Neural cell (in vitro differentiated cells): ENCODE data around the gene PIK3R1. TPM values are rescaled to one million over a fixed set of nuclear protein-coding genes. Genes with fewer than 3 reads are reported as not detected.

Experiments used
- H2AFZ ChIP-seq: fragments of 200-600, 300-800 bp; sonication (generic), shearing (Covaris generic); 2 replicates; pipeline ENCODE4 v1.6.0; 2014; ENCODE audit warnings: low read depth, mild to moderate bottlenecking, antibody characterized with exemption, low read length, moderate library complexity
- H3F3A ChIP-seq: fragments of 200-600 bp; shearing (Covaris generic); 2 replicates; pipeline ENCODE4 v1.6.1; 2016; ENCODE audit warnings: mild to moderate bottlenecking, moderate library complexity, mixed read lengths, antibody characterized with exemption, low read length; ENCODE audit not compliant: insufficient read depth, poor library complexity, severe bottlenecking
- H3K27ac ChIP-seq: fragments of 200-600, 300-800 bp; sonication (generic), shearing (Covaris generic); 2 replicates; pipeline ENCODE4 v1.5.1; 2014; ENCODE audit warnings: mild to moderate bottlenecking, low read length, moderate library complexity
- H3K27me3 ChIP-seq: fragments of 300-800, 200-600 bp; sonication (generic), shearing (Covaris generic); 2 replicates; pipeline ENCODE4 v1.6.0; 2014; ENCODE audit warnings: mild to moderate bottlenecking, low read depth, low read length, moderate library complexity; ENCODE audit not compliant: insufficient read depth
- H3K36me3 ChIP-seq: fragments of 300-800, 200-600 bp; sonication (generic), shearing (Covaris generic); 2 replicates; pipeline ENCODE4 v1.5.1; 2014; ENCODE audit warnings: mild to moderate bottlenecking, antibody characterized with exemption, low read length, moderate library complexity; ENCODE audit not compliant: insufficient read depth
- H3K4me2 ChIP-seq: fragments of 300-800, 200-600 bp; sonication (generic), shearing (Covaris generic); 2 replicates; pipeline ENCODE4 v1.6.0; 2014; ENCODE audit warnings: mild to moderate bottlenecking, low read length
- H3K4me3 ChIP-seq: fragments of 300-800, 200-600 bp; sonication (generic), shearing (Covaris generic); 2 replicates; pipeline ENCODE4 v1.5.1; 2014; ENCODE audit warnings: mild to moderate bottlenecking, low read length, moderate library complexity
- H3K79me2 ChIP-seq: fragments of 200-600 bp; shearing (Covaris generic); replicated peaks from 2 replicates; pipeline ENCODE4 v1.6.0; 2014; ENCODE audit warnings: mild to moderate bottlenecking, low read length, moderate library complexity; ENCODE audit not compliant: insufficient read depth
- H3K9ac ChIP-seq: fragments of 300-800, 200-600 bp; sonication (generic), shearing (Covaris generic); 2 replicates; pipeline ENCODE4 v1.6.1; 2016; ENCODE audit warnings: mild to moderate bottlenecking, low read length, mixed read lengths
- H3K9me2 ChIP-seq: fragments of 200-600 bp; shearing (Covaris generic); 2 replicates; pipeline ENCODE4 v1.6.1; 2016; ENCODE audit warnings: mild to moderate bottlenecking, low read length, mixed read lengths; ENCODE audit not compliant: insufficient read depth
- H3K9me3 ChIP-seq: fragments of 200-600, 300-800 bp; sonication (generic), shearing (Covaris generic); 2 replicates; pipeline ENCODE4 v1.6.1; 2016; ENCODE audit warnings: mild to moderate bottlenecking, mixed run types, low read length, moderate library complexity, mixed read lengths
- H4K20me1 ChIP-seq: fragments of 200-600 bp; shearing (Covaris generic); 2 replicates; pipeline ENCODE4 v1.6.1; 2016; ENCODE audit warnings: mild to moderate bottlenecking, mixed run types; ENCODE audit not compliant: insufficient read depth
- EP300 ChIP-seq: fragments of 450-650 bp; conservative IDR thresholded peaks from 2 replicates; pipeline ENCODE4 v1.6.1; 2014; ENCODE audit warnings: antibody characterized with exemption, mild to moderate bottlenecking, moderate library complexity; ENCODE audit not compliant: poor library complexity, severe bottlenecking
- EZH2 ChIP-seq: fragments of 200-600, 300-800 bp; shearing (Covaris generic), sonication (generic); IDR thresholded peaks from 2 replicates; pipeline ENCODE4 v1.6.1; 2014; ENCODE audit warnings: antibody characterized with exemption, low read length, borderline replicate concordance, mild to moderate bottlenecking; ENCODE audit not compliant: insufficient read depth, poor library complexity, severe bottlenecking
- MXI1 ChIP-seq: fragments of 450-650 bp; conservative IDR thresholded peaks from 2 replicates; pipeline ENCODE4 v1.6.1; 2014; ENCODE audit warnings: antibody characterized with exemption, mild to moderate bottlenecking; ENCODE audit not compliant: poor library complexity, severe bottlenecking
- POLR2AphosphoS5 ChIP-seq: IDR thresholded peaks from 2 replicates; pipeline ENCODE4 v1.6.1; 2012
- RAD21 ChIP-seq: fragments of 450-650 bp; conservative IDR thresholded peaks from 2 replicates; pipeline ENCODE4 v1.6.1; 2014; ENCODE audit warnings: antibody characterized with exemption, mild to moderate bottlenecking, moderate library complexity
- SMC3 ChIP-seq: fragments of 450-650 bp; conservative IDR thresholded peaks from 2 replicates; pipeline ENCODE4 v1.6.1; 2014; ENCODE audit warnings: antibody characterized with exemption, mild to moderate bottlenecking, moderate library complexity; ENCODE audit not compliant: poor library complexity
- TAF1 ChIP-seq: IDR thresholded peaks from 2 replicates; pipeline ENCODE4 v1.6.1; 2012; ENCODE audit warnings: low read depth
- polyA plus RNA-seq: library from polyadenylated mRNA; depleted of rRNA; stranded (reverse); fragments of >200 nt; gene quantifications from 2 replicates; pipeline ENCODE4 v1.2.3, GENCODE V29; 2014
- TF ChIP-seq, protein P1 (sequence below): IDR thresholded peaks from 2 replicates; pipeline ENCODE4 v1.6.1; 2012; ENCODE audit warnings: borderline replicate concordance
- TF ChIP-seq, protein P2 (sequence below): fragments of 450-650 bp; IDR thresholded peaks from 2 replicates; pipeline ENCODE4 v1.5.1; 2014; ENCODE audit warnings: antibody characterized with exemption, mild to moderate bottlenecking, moderate library complexity; ENCODE audit not compliant: poor library complexity, severe bottlenecking

Gene PIK3R1
- polyA plus RNA-seq, 1 donor from 2014 or later, result 41.9 TPM

DNA sequence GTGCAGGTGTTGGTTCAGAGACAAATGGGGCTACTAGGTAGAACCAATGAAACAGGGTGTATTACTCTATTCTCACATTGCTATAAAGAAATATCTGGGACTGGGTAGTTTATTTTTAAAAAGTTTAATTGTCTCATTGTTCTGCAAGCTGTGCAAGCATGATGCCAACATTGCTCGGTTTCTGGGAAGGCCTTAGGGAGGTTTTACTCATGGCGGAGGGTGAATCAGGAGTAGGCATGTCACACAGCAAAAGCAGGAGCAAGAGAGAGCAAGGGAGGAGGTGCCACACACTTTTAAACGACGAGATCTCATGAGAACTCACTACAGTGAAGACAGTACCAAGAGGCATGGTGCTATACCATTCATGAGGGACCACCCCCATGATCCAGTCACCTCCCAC, 134.6 kb downstream of the PIK3R1 start:
- no peak overlapping the region for H2AFZ ChIP-seq
- no peaks in the 10 kb centered on the region for H3K9me3 ChIP-seq
- no peak overlapping the region for H3K27ac ChIP-seq
- no peaks in the 10 kb centered on the region for H3K36me3 ChIP-seq
- no peak overlapping the region for H3K9ac ChIP-seq
- H3K79me2 ChIP-seq, result no peaks in the 10 kb centered on the region
- no peaks in the 10 kb centered on the region for H3K9me2 ChIP-seq
- no peak overlapping the region for H3K4me3 ChIP-seq
- TF ChIP-seq EP300 (no peak), MXI1 (no peak), SMC3 (no peak), RAD21 (no peak), POLR2AphosphoS5 (no peak), TAF1 (no peak), EZH2 (no peak)
- TF ChIP-seq, protein P1, sequence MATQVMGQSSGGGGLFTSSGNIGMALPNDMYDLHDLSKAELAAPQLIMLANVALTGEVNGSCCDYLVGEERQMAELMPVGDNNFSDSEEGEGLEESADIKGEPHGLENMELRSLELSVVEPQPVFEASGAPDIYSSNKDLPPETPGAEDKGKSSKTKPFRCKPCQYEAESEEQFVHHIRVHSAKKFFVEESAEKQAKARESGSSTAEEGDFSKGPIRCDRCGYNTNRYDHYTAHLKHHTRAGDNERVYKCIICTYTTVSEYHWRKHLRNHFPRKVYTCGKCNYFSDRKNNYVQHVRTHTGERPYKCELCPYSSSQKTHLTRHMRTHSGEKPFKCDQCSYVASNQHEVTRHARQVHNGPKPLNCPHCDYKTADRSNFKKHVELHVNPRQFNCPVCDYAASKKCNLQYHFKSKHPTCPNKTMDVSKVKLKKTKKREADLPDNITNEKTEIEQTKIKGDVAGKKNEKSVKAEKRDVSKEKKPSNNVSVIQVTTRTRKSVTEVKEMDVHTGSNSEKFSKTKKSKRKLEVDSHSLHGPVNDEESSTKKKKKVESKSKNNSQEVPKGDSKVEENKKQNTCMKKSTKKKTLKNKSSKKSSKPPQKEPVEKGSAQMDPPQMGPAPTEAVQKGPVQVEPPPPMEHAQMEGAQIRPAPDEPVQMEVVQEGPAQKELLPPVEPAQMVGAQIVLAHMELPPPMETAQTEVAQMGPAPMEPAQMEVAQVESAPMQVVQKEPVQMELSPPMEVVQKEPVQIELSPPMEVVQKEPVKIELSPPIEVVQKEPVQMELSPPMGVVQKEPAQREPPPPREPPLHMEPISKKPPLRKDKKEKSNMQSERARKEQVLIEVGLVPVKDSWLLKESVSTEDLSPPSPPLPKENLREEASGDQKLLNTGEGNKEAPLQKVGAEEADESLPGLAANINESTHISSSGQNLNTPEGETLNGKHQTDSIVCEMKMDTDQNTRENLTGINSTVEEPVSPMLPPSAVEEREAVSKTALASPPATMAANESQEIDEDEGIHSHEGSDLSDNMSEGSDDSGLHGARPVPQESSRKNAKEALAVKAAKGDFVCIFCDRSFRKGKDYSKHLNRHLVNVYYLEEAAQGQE, result no peak
- TF ChIP-seq, protein P2, sequence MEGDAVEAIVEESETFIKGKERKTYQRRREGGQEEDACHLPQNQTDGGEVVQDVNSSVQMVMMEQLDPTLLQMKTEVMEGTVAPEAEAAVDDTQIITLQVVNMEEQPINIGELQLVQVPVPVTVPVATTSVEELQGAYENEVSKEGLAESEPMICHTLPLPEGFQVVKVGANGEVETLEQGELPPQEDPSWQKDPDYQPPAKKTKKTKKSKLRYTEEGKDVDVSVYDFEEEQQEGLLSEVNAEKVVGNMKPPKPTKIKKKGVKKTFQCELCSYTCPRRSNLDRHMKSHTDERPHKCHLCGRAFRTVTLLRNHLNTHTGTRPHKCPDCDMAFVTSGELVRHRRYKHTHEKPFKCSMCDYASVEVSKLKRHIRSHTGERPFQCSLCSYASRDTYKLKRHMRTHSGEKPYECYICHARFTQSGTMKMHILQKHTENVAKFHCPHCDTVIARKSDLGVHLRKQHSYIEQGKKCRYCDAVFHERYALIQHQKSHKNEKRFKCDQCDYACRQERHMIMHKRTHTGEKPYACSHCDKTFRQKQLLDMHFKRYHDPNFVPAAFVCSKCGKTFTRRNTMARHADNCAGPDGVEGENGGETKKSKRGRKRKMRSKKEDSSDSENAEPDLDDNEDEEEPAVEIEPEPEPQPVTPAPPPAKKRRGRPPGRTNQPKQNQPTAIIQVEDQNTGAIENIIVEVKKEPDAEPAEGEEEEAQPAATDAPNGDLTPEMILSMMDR, result no peak
- H3F3A ChIP-seq, result no peaks in the 10 kb centered on the region
- H4K20me1 ChIP-seq, result no peaks in the 10 kb centered on the region
- no peaks in the 10 kb centered on the region for H3K27me3 ChIP-seq
- H3K4me2 ChIP-seq, result no peak overlapping the region
